IPS-NIHi7 (cell line): ENCODE data around the gene APCDD1.
"Not testable (repeated sequence)": the region's sequence is repeated elsewhere in the genome, so short reads cannot be mapped to it uniquely, and the experiment has no call there.

Experiments
- DNase-seq: peaks from one replicate; pipeline ENCODE4 v3.0.0; 2012; ENCODE audit warnings: mixed read lengths; ENCODE audit errors: extremely low spot score

APCDD1 gene

DNA sequence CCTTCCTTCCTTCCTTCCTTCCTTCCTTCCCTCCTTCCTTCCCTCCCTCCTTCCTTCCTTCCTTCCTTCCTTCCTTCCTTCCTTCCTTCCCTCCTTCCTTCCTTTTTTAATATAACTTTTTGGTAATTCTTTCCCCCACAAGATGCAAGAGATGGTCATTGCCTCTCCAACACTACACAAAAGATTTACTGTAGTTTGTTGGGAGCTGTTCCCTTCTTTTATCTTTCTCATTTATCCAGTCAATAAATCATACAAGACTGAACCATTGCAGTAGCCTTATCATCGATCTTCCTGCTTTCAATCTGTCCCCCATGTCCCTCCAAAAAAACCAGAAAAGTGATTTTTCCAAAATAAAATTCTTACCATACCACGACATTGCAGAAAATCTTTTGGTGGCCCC lies 8.2 kb downstream of the APCDD1 start:
- no peak for DNase-seq

- DNase-seq, result no peak
Observed at GRCh38 chr18:10463096-10463495, 8.7 kb downstream of the APCDD1 start.

DNA sequence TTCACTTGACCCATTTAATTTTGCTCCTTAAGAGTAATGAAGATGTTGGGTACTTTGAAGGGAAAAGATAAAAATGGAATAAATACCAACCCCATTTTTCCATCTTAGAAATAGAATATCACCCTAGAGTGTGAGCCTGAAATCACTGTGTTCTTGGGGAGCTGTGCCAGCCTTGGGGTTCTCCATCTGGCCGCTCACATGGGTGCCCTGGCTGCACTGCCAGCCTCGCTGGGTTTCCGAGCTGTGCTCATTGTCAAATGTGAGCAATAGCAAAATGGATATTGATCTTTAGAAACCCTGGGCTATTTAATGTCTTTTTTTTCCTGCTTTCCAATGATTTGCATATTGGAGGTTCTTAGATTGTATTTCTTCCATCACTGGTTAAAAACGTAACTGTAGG lies 9.3 kb downstream of the APCDD1 start:
- DNase-seq, result no peak

- not testable (repeated sequence) for DNase-seq
Observed at GRCh38 chr18:10464161-10464648, 9.8 kb downstream of the APCDD1 start.

GRCh38 chr18:10465174-10465939 lies 10.9 kb downstream of the APCDD1 start:
- no peak for DNase-seq

GRCh38 chr18:10470429-10470828 lies 16.0 kb downstream of the APCDD1 start:
- DNase-seq, result no peak

DNA sequence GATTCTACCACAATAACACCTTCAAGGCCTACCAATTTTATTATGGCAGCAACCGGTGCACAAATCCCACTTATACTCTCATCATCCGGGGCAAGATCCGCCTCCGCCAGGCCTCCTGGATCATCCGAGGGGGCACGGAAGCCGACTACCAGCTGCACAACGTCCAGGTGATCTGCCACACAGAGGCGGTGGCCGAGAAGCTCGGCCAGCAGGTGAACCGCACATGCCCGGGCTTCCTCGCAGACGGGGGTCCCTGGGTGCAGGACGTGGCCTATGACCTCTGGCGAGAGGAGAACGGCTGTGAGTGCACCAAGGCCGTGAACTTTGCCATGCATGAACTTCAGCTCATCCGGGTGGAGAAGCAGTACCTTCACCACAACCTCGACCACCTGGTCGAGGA lies 17.1 kb downstream of the APCDD1 start:
- DNase-seq, result no peak

GRCh38 chr18:10473132-10473531 lies 18.7 kb downstream of the APCDD1 start:
- DNase-seq, result no peak

- no peak for DNase-seq
Observed at GRCh38 chr18:10474309-10474708, 19.9 kb downstream of the APCDD1 start.

- DNase-seq, result no peak
Observed at GRCh38 chr18:10475276-10475653, 20.8 kb downstream of the APCDD1 start.

GRCh38 chr18:10475654-10476291 lies 21.3 kb downstream of the APCDD1 start:
- no peak for DNase-seq

- no peak for DNase-seq
Observed at GRCh38 chr18:10476338-10476791, 21.9 kb downstream of the APCDD1 start.

DNA sequence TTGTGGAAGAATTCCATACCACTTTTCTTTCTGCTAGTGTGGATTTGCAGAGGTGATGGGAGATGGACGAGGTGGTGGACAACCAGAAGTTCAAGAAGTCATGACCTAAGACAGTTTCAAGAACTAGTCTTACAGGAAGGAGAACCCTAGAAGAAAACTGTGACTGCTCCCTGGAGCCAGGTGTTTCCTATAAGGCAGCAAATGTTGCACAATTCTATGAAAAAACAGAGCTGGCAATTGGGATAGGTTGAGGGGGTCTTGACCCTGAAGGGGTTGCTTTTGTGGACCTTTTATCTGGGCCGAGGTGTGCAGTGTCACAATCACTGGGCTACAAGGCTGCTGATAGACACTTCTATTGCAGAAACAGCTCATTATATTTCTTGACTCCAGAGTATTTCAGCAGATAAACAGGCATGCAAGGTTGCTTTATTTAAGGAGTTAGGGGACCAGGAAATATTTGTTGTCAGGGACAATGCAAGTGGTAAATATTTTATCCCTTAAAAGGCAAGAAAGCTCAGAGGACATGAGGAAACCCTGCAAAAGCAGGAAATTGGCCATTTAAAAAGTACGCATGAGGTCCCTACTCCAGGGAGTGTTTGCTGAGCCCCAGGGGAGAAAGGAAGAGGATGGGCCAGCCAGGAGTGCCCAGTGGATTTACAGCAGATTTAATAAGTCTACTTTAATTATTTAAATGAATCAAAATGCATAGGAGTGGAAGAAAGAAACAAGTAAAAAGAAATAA lies 22.9 kb downstream of the APCDD1 start:
- peak; percentile 44 for DNase-seq

DNA sequence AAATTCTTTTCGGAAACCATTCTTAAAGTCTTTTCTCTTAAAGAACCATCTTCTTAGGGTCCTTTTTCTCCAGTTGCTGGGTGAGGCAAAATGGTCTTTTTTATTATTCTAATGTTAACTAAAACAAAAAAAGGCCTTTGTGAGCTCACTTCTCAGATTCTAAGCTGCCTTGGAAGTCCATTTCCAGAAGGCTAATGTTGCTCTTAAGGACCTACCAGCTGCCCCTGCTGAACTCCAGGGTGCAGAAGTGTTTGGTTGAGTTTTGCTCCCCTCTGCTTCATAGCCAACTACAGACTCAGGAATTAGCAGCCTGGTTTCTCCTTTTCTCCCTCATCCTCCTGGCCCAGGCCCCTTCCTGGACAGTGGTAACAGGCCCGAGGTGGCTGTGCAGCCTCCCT lies 23.4 kb downstream of the APCDD1 start:
- no peak for DNase-seq

GRCh38 chr18:10481831-10482230 lies 27.4 kb downstream of the APCDD1 start:
- DNase-seq, result peak; percentile 36

DNA sequence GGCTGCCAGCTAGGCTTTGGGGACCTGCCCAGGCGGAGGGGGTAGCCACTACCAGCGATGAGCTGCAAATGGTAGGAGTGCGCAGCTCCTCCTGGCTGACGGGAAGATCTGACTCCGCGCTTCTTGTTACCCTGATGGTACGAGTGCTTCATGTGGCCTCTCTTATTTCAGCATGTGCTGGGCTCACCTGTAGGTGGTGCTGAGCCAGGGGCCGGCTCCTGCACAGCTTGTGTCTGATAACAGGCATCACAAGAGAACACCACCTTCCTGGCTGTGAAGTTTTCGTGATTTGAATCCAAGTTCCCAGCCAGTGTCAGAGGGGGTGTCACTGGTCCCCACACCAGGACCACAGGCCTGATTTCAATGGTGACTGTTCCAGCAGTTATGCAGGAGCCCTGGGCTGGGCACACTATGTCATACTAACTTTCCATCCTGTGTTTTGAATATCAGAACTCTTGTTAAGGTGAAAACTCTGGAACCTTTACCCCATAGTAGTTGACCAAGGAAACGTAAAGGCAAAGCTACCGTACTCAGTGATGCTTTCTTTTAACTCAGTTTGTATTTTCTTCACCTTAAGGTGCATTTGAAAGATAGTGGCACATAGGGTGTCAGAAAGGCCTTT lies 28.0 kb downstream of the APCDD1 start:
- DNase-seq, result no peak

- DNase-seq, result no peak
Observed at GRCh38 chr18:10482985-10483949, 28.8 kb downstream of the APCDD1 start.

DNA sequence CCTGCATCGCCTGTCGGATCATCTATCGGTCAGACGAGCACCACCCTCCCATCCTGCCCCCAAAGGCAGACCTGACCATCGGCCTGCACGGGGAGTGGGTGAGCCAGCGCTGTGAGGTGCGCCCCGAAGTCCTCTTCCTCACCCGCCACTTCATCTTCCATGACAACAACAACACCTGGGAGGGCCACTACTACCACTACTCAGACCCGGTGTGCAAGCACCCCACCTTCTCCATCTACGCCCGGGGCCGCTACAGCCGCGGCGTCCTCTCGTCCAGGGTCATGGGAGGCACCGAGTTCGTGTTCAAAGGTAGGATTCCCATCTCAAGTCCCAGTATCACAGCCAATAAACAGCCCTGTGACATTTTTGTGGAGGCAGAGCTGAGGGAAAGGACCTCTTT lies 31.0 kb downstream of the APCDD1 start:
- no peak for DNase-seq

- DNase-seq, result no peak
Observed at GRCh38 chr18:10486362-10486761, 31.9 kb downstream of the APCDD1 start.

GRCh38 chr18:10487154-10487553 lies 32.7 kb downstream of the APCDD1 start:
- no peak for DNase-seq

DNA sequence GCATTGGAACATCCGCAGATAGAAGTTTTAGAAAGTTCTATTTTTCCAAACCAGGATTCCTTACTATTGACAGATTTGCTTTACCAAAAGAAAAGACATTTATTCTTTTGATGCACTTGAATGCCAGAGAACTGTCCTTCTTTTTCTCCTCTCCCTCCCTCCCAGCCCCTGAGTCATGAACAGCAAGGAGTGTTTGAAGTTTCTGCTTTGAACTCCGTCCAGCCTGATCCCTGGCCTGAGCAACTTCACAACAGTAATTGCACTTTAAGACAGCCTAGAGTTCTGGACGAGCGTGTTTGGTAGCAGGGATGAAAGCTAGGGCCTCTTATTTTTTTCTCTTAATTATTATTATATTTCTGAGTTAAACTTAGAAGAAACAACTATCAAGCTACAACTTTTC lies 33.6 kb downstream of the APCDD1 start:
- no peak for DNase-seq
